Measurements from ENCODE around the gene GPR142. TPM values are rescaled to one million over a fixed set of nuclear protein-coding genes. Genes with fewer than 3 reads are reported as not detected.

Gene GPR142
- total and polyA plus RNA-seq, 2 donors from 2014 or later = not detected

DNA sequence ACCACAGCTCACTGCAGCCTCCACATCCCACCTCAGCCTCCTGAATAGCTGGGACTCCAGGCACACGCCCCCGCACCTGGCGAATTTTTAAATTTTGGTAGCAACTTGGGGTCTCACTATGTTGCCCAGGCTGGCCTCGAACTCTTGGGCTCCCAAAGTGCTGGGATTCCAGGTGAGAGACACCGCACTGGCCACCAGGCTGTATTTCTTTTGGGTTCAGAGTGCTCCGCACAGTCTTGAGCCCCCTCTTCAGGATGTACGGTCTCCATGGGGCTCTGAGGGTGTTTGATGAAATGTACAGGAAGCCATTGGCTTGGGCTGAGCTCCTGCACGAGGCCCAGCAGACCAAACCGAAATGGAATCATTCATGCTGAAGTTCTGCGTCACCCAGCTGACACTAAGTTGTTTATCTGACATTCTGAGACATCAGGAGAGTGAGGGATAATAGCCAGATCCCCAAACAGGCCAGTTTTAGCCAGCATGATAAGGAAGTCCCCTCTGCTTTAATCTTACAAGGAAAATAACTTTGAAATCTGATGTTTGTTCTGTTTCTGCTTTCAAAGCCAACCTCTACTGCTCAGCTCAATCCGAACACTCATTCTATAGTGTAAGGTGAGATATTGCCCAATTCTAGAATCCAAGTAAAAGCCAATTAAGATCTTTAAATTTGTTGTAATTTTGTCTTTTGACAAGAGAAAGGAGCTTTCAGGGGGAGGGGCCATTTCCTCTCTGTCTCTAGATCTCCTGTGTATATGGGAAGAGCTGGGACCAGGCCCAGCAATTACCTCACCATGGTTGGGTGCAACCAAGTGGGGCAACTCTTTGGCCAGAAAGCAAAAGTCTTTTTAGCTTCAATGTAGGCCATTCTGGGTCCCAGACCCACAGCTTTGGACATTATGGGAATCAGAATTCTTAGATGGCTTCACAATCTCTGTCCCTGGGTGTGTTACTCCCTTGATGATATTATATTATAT, 23.7 kb downstream of the GPR142 start:
- TF ChIP-seq, protein P1, sequence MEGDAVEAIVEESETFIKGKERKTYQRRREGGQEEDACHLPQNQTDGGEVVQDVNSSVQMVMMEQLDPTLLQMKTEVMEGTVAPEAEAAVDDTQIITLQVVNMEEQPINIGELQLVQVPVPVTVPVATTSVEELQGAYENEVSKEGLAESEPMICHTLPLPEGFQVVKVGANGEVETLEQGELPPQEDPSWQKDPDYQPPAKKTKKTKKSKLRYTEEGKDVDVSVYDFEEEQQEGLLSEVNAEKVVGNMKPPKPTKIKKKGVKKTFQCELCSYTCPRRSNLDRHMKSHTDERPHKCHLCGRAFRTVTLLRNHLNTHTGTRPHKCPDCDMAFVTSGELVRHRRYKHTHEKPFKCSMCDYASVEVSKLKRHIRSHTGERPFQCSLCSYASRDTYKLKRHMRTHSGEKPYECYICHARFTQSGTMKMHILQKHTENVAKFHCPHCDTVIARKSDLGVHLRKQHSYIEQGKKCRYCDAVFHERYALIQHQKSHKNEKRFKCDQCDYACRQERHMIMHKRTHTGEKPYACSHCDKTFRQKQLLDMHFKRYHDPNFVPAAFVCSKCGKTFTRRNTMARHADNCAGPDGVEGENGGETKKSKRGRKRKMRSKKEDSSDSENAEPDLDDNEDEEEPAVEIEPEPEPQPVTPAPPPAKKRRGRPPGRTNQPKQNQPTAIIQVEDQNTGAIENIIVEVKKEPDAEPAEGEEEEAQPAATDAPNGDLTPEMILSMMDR (IDR thresholded peaks at IDR 0.05; ENCODE audit: borderline replicate concordance, extremely low read depth, insufficient read depth) = no peak
- H3K36me3 ChIP-seq (ENCODE audit: control insufficient read depth in 2 of 3, insufficient read depth in 3 of 3, low read length in 3 of 3) = no peaks in the 10 kb centered on the region
- DNase-seq (no peak), FAIRE-seq (no peak)
- intact Hi-C loops (cut with DNase I) = no loop called here
- no peaks in the 10 kb centered on the region for H3K27me3 ChIP-seq (ENCODE audit: control insufficient read depth, insufficient read depth, low read length)
- H3K4me3 ChIP-seq (ENCODE audit: low read length in 3 of 3) = no peak overlapping the region
- no peaks in the 10 kb centered on the region for H3K9me3 ChIP-seq (ENCODE audit: control insufficient read depth in 2 of 3, insufficient read depth in 1 of 3, low read length in 3 of 3)
- peaks cover 0 to 5% (median 5%) of the 10 kb centered on the region in 3 donors for H3K4me1 ChIP-seq (ENCODE audit: control insufficient read depth in 2 of 3, insufficient read depth in 2 of 3, low read depth in 1 of 3, low read length in 3 of 3)
- no peak overlapping the region for H3K27ac ChIP-seq (ENCODE audit: low read depth in 2 of 2, low read length in 2 of 2)
- no peak overlapping the region for H3K9ac ChIP-seq (ENCODE audit: low read length in 3 of 3)

DNA sequence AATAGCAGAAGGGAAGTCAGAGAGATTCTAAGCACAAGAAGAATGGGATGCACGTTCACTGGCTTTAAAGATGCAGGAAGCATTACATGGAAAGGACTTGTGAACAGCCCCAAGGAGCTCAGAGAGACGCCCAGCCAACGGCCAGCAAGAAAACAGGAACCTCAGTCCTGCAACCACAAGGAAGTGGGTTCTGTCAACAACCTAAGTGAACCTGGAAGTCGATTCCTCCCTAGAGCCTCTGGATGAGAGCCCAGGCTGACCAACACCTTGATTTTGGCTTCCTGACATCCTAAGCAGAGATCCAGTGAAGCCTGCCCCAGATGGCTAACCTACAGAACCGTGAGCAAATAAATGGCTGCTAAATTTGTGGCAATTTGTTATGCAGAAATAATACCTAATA, 24.5 kb downstream of the GPR142 start:
- H3K27ac ChIP-seq (ENCODE audit: low read depth in 2 of 2, low read length in 2 of 2) = no peak overlapping the region
- TF ChIP-seq, protein P1 (IDR thresholded peaks at IDR 0.05; ENCODE audit: borderline replicate concordance, extremely low read depth, insufficient read depth) = no peak
- no peaks in the 10 kb centered on the region for H3K27me3 ChIP-seq (ENCODE audit: control insufficient read depth, insufficient read depth, low read length)
- H3K36me3 ChIP-seq (ENCODE audit: control insufficient read depth in 2 of 3, insufficient read depth in 3 of 3, low read length in 3 of 3) = no peaks in the 10 kb centered on the region
- DNase-seq (no peak), FAIRE-seq (no peak)
- no peaks in the 10 kb centered on the region for H3K4me1 ChIP-seq (ENCODE audit: control insufficient read depth in 2 of 3, insufficient read depth in 2 of 3, low read depth in 1 of 3, low read length in 3 of 3)
- H3K9ac ChIP-seq (ENCODE audit: low read length in 3 of 3) = no peak overlapping the region
- intact Hi-C loops (cut with DNase I) = no loop called here
- H3K4me3 ChIP-seq (ENCODE audit: low read length in 3 of 3) = no peak overlapping the region
- H3K9me3 ChIP-seq (ENCODE audit: control insufficient read depth in 2 of 3, insufficient read depth in 1 of 3, low read length in 3 of 3) = no peaks in the 10 kb centered on the region

DNA sequence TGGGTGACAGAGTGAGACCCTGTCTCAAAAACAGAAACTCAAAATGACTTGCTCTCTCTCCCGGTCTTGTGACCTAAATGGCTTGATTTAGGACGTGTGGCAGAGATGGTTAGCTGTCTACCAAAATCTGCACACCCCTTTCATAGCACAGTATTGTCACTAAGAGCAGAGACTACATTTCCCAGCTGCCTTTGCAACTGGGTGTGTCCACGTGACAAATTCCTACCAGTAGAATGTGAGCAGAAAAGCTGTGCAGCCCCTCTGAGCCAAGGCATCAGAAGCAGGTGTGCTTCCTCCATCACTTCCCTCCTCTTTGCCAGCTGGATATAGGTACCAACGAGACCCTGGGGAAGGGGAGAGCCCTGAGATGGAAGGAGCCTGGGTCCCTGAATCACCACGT, 25.5 kb downstream of the GPR142 start:
- H3K27me3 ChIP-seq (ENCODE audit: control insufficient read depth, insufficient read depth, low read length) = no peaks in the 10 kb centered on the region
- DNase-seq = no peak
- H3K4me3 ChIP-seq (ENCODE audit: low read length in 3 of 3) = no peak overlapping the region
- intact Hi-C loops (cut with DNase I) = no loop called here
- FAIRE-seq = no peak
- H3K36me3 ChIP-seq (ENCODE audit: control insufficient read depth in 2 of 3, insufficient read depth in 3 of 3, low read length in 3 of 3) = no peaks in the 10 kb centered on the region
- TF ChIP-seq, protein P1 (IDR thresholded peaks at IDR 0.05; ENCODE audit: borderline replicate concordance, extremely low read depth, insufficient read depth) = no peak
- no peak overlapping the region for H3K9ac ChIP-seq (ENCODE audit: low read length in 3 of 3)
- H3K27ac ChIP-seq (ENCODE audit: low read depth in 2 of 2, low read length in 2 of 2) = no peak overlapping the region
- H3K9me3 ChIP-seq (ENCODE audit: control insufficient read depth in 2 of 3, insufficient read depth in 1 of 3, low read length in 3 of 3) = no peaks in the 10 kb centered on the region
- H3K4me1 ChIP-seq (ENCODE audit: control insufficient read depth in 2 of 3, insufficient read depth in 2 of 3, low read depth in 1 of 3, low read length in 3 of 3) = no peaks in the 10 kb centered on the region

All from kidney (tissue), 14 donors.